Gastroesophageal sphincter (tissue), 4 donors: ENCODE data around the gene NTF4. TPM values are rescaled to one million over a fixed set of nuclear protein-coding genes. Genes with fewer than 3 reads are reported as not detected.
"Not testable (repeated sequence)": the region's sequence is repeated elsewhere in the genome, so short reads cannot be mapped to it uniquely, and the experiment has no call there.

ENCODE experiments used
- ATAC-seq: fragments of 150-250 bp; one replicate; pipeline ENCODE4 v1.9.1; 2016; ENCODE audit warnings: mild to moderate bottlenecking, moderate library complexity
- H3K27ac ChIP-seq, 4 donors: fragments of 200-600 bp; sonication (generic) in 3 of 4; 1 replicate in 3 of 4; 2 replicates in 1 of 4; pipeline ENCODE4 v1.5.1; 2016 to 2019
- H3K27me3 ChIP-seq: fragments of 200-600 bp; sonication (generic); one replicate; pipeline ENCODE4 v1.5.1; 2019
- H3K36me3 ChIP-seq, 2 donors: fragments of 200-600 bp; sonication (generic); one replicate each; pipeline ENCODE4 v1.5.1; 2019; ENCODE audit warnings: control low read depth in 1 of 2
- H3K4me1 ChIP-seq, 3 donors: fragments of 200-600 bp; sonication (generic); 1 replicate in 2 of 3; 2 replicates in 1 of 3; pipeline ENCODE4 v1.5.1; 2016 to 2019; ENCODE audit warnings: control low read depth in 2 of 3
- H3K4me3 ChIP-seq, 2 donors: fragments of 200-600 bp; sonication (generic); one replicate each; pipeline ENCODE4 v1.5.1; 2019; ENCODE audit warnings: mild to moderate bottlenecking in 1 of 2, moderate library complexity in 1 of 2
- H3K9me3 ChIP-seq, 3 donors: fragments of 200-600 bp; sonication (generic); one replicate each; pipeline ENCODE4 v1.5.1; 2017 to 2019; ENCODE audit warnings: control low read depth in 2 of 3
- CTCF ChIP-seq, 4 experiments: fragments of 200-600 bp in 2 of 4; fragments of 450-650 bp in 2 of 4; sonication (generic) in 1 of 4; IDR thresholded peaks; one replicate each; pipeline ENCODE4 v1.5.1; 2017 to 2019; ENCODE audit warnings: antibody characterized with exemption in 4 of 4, mild to moderate bottlenecking in 2 of 4, moderate library complexity in 2 of 4
- EP300 ChIP-seq: sonication (generic); formaldehyde crosslinking; IDR thresholded peaks from one replicate; pipeline ENCODE4 v1.6.1; 2017; ENCODE audit warnings: antibody characterized with exemption, mild to moderate bottlenecking
- POLR2A ChIP-seq, 2 donors: fragments of 450-650 bp; IDR thresholded peaks; one replicate each; pipeline ENCODE4 v1.6.1; 2017; ENCODE audit warnings: antibody characterized with exemption in 2 of 2, mild to moderate bottlenecking in 2 of 2, moderate library complexity in 1 of 2
- POLR2AphosphoS5 ChIP-seq: sonication (generic); formaldehyde crosslinking; IDR thresholded peaks from one replicate; pipeline ENCODE4 v1.6.1; 2017; ENCODE audit warnings: antibody characterized with exemption
- WGBS, 2 donors: methylation state at CpG; one replicate each; pipeline ENCODE4 v1.1.5; 2018; ENCODE audit warnings: low coverage in 1 of 2; 5-methylcytosine and 5-hydroxymethylcytosine counted together
- total RNA-seq, 4 donors: library from RNA; depleted of rRNA; stranded (reverse); fragments of >200 nt; gene quantifications; one replicate each; pipeline ENCODE4 v1.1.0, GENCODE V29; 2016

The NTF4 gene
- total RNA-seq, 4 donors from 2014 or later, result 0.37 TPM; not detected in 3

DNA sequence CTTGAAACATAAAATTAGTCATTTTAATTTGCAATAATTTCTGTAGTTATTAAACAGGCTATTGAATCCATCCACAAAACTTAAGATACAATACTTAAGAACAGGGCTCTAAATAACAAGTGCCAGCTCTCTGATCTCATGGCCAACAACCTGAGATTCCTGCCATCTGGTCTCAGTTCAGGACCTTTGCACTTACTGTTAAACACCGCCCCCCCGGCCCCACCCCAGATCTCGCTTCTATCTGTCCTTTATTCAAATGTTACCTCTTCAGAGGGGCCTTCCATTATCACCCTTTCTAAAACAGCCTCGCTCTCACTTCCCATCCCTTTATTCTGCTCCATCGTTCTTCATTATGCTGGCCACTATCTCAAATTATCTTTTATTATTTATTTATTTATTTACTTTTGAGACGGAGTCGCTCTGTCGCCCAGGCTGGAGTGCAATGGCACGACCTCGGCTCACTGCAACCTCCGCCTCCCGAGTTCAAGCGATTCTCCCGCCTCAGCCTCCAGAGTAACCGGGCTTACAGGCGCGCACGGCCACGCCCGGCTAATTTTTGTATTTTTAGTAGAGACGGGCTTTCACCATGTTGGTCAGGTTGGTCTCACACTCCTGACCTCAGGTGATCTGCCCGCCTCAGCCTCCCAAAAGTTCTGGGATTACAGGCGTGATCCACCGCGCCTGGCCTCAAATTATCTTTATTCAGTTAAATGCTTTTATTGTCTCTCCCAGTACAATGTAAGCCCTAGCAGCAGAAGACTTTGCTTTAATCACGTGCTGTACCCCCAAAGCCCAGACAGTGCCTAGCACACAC, 19.8 kb upstream of the NTF4 start:
- TF ChIP-seq POLR2AphosphoS5, result no peak
- no peak for TF ChIP-seq POLR2A (IDR thresholded peaks at IDR 0.05)
- no peak for ATAC-seq
- H3K4me3 ChIP-seq, result peak overlapping the region; percentile 80 to 98
- H3K27ac ChIP-seq, result peak overlapping the region; percentile 19 to 94 (median 92)
- H3K9me3 ChIP-seq, result no peaks in the 10 kb centered on the region
- 61 to 67% methylated on average over 16 to 26 of the region's 26 CpGs for WGBS, 2 donors
- peaks cover 0 to 24% of the 10 kb centered on the region in 2 donors for H3K36me3 ChIP-seq
- H3K4me1 ChIP-seq, result peaks cover 4 to 41% (median 17%) of the 10 kb centered on the region in 3 donors
- H3K27me3 ChIP-seq, result no peaks in the 10 kb centered on the region

GRCh38 chr19:49081273-49081672, 16.7 kb upstream of the NTF4 start:
- H3K9me3 ChIP-seq, result no peaks in the 10 kb centered on the region

GRCh38 chr19:49080392-49080791, 15.8 kb upstream of the NTF4 start:
- H3K27ac ChIP-seq, result no peak overlapping the region
- TF ChIP-seq CTCF (IDR thresholded peaks at IDR 0.05), result no peak
- TF ChIP-seq EP300, result no peak
- no peak for TF ChIP-seq POLR2AphosphoS5
- no peak for TF ChIP-seq POLR2A (IDR thresholded peaks at IDR 0.05)
- H3K4me1 ChIP-seq, result peaks cover 0 to 7% (median 0%) of the 10 kb centered on the region in 3 donors
- no peaks in the 10 kb centered on the region for H3K36me3 ChIP-seq
- H3K4me3 ChIP-seq, result no peak overlapping the region
- ATAC-seq, result no peak
- 89 to 94% methylated on average over 4 of the region's 4 CpGs for WGBS, 2 donors
- no peaks in the 10 kb centered on the region for H3K9me3 ChIP-seq
- no peaks in the 10 kb centered on the region for H3K27me3 ChIP-seq

More at GRCh38 chr19:49081273-49081672, 16.7 kb upstream of the NTF4 start:
- H3K4me3 ChIP-seq, result no peak overlapping the region
- TF ChIP-seq CTCF (IDR thresholded peaks at IDR 0.05), result no peak
- no peak for TF ChIP-seq POLR2AphosphoS5
- no peak for TF ChIP-seq POLR2A (IDR thresholded peaks at IDR 0.05)
- no peak for TF ChIP-seq EP300
- H3K4me1 ChIP-seq, result peaks cover under 1 to 12% (median 3%) of the 10 kb centered on the region in 3 donors
- no peaks in the 10 kb centered on the region for H3K27me3 ChIP-seq
- ATAC-seq, result no peak
- H3K27ac ChIP-seq, result no peak overlapping the region
- H3K36me3 ChIP-seq, result no peaks in the 10 kb centered on the region
- 83% methylated on average over 1 of the region's 1 CpG; no CpG with 5 or more reads in 1 of the 2 donors for WGBS, 2 donors

GRCh38 chr19:49074869-49075268, 10.3 kb upstream of the NTF4 start:
- ATAC-seq, H3K9me3 ChIP-seq, H3K4me3 ChIP-seq, H3K36me3 ChIP-seq, H3K27ac ChIP-seq: not testable (repeated sequence)
- TF ChIP-seq CTCF (IDR thresholded peaks at IDR 0.05), result peak in 3 of 4 experiments; percentile 74 to 80 (median 77)
- 14% methylated on average over 9 of the region's 9 CpGs; no CpG with 5 or more reads in 1 of the 2 donors for WGBS, 2 donors
- Histone ChIP-seq H3K27me3 (peaks cover 48% of the 10 kb centered on the region), H3K4me1 (peaks cover 0 to 12% (median 4%) of the 10 kb centered on the region in 3 donors)

- Histone ChIP-seq H3K27me3 (peaks cover 60% of the 10 kb centered on the region), H3K4me1 (peaks cover 0 to 12% (median 4%) of the 10 kb centered on the region in 3 donors), H3K36me3 (no peaks in the 10 kb centered on the region), H3K4me3 (no peak overlapping the region), H3K27ac (no peak overlapping the region), H3K9me3 (no peaks in the 10 kb centered on the region)
- ATAC-seq, result no peak
- TF ChIP-seq POLR2AphosphoS5 (no peak), CTCF (IDR thresholded peaks at IDR 0.05) (no peak), POLR2A (IDR thresholded peaks at IDR 0.05) (no peak), EP300 (no peak)
- WGBS, 2 donors, result 32 to 55% methylated on average over 10 to 13 of the region's 23 CpGs
Measured at GRCh38 chr19:49073514-49074378, 9.1 kb upstream of the NTF4 start.
